AG04450 (cell line): Measurements from ENCODE around the gene EBF3. TPM values are rescaled to one million over a fixed set of nuclear protein-coding genes. Genes with fewer than 3 reads are reported as not detected.

ENCODE experiments used
- CTCF ChIA-PET: fragments of 300-600, 350-600 bp; formaldehyde crosslinking; extraction: SDS; loops from one replicate; lab custom pipeline; 2022; ENCODE audit warnings: antibody characterized with exemption, inconsistent platforms; lab: Charles Lee
- POLR2A ChIA-PET: fragments of 350-600 bp; formaldehyde crosslinking; extraction: SDS; loops from one replicate; lab custom pipeline; 2021; ENCODE audit warnings: antibody characterized with exemption, inconsistent platforms; lab: Yijun Ruan, JAX
- DNase-seq: peaks from one replicate; pipeline ENCODE4 v3.0.0-alpha.2; 2011; ENCODE audit warnings: low read depth, low spot score
- H3K27ac ChIP-seq: one replicate; pipeline ENCODE4 v1.5.1; 2012; ENCODE audit warnings: low read depth, low read length, control low read depth
- H3K27me3 ChIP-seq: one replicate; pipeline ENCODE4 v1.6.0; 2012; ENCODE audit warnings: low read length; ENCODE audit not compliant: control insufficient read depth, insufficient read depth
- H3K4me3 ChIP-seq: 2 replicates; pipeline ENCODE4 v1.5.1; 2011; ENCODE audit warnings: mild to moderate bottlenecking, low read depth, low read length, control low read depth
- H3K9me3 ChIP-seq: 2 replicates; pipeline ENCODE4 v1.5.1; 2012; ENCODE audit warnings: low read length; ENCODE audit not compliant: control insufficient read depth, insufficient read depth
- polyA plus RNA-seq: library from polyadenylated mRNA; depleted of rRNA; stranded (reverse); fragments of >200 nt; gene quantifications from 2 replicates; pipeline ENCODE4 v1.2.3, GENCODE V29; 2011
- TF ChIP-seq, protein P1 (sequence below): IDR thresholded peaks from 2 replicates; pipeline ENCODE4 v1.5.1; 2011; ENCODE audit warnings: low read depth, low read length, control low read depth, inconsistent platforms

EBF3 gene
- polyA plus RNA-seq, 1 experiment, result 0.01 TPM

DNA sequence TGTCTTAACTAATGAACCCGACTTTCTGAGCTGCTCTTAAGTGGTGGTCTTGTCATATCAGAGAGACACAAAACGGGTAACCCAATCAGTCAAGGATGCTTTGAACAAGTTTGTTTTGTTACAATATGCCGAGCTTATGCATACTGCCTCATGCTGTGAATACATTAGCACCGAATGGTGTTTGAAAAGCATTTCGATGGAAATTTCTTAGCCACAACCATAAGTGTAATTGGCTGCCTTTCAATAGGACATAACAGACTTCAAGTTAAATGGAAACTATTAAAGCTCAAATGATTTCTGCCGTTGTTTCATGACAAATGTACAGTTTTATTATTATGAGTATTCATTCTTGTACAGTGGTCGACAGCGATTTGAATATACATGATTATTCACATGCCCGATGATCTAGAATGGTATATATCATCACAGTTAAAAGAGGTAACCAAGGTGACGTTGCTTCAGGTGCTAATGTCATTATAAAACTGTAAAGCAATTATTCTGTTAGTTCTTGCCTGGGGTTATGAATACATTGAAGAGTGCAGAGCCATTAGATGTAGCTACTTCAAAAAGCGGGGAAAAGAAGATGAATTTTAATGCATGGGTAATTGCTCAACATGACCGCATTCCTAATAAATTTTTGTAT, 118.8 kb downstream of the EBF3 start:
- TF ChIP-seq, protein P1, sequence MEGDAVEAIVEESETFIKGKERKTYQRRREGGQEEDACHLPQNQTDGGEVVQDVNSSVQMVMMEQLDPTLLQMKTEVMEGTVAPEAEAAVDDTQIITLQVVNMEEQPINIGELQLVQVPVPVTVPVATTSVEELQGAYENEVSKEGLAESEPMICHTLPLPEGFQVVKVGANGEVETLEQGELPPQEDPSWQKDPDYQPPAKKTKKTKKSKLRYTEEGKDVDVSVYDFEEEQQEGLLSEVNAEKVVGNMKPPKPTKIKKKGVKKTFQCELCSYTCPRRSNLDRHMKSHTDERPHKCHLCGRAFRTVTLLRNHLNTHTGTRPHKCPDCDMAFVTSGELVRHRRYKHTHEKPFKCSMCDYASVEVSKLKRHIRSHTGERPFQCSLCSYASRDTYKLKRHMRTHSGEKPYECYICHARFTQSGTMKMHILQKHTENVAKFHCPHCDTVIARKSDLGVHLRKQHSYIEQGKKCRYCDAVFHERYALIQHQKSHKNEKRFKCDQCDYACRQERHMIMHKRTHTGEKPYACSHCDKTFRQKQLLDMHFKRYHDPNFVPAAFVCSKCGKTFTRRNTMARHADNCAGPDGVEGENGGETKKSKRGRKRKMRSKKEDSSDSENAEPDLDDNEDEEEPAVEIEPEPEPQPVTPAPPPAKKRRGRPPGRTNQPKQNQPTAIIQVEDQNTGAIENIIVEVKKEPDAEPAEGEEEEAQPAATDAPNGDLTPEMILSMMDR, result no peak

DNA sequence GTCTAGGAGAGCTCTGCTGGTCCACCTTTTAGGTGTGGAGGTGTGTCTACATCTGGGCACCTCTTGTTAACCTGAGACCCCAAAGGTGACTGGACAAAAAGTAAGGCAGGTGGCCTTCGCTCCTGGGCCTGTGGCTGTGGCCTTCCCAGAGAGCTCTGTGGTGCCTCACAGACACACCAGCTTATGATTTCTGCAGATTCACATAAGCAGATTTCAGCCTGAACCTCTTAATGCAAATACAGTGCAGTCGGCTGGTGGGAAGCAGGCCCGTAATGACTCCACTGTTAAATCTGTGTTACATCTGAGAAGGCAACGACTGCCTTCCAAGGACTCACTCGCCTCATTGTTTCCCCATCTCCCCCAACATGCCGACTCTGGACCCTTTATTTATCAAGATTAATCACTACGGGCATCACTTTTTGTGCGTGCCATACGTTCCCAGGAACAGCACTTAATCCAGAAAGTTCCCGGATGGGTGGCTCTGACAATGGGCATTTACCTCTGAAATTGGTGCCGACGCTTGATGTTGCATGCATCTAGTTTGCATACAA, 119.8 kb downstream of the EBF3 start:
- Histone ChIP-seq H3K27ac (peak overlapping the region; percentile 21), H3K27me3 (no peaks in the 10 kb centered on the region), H3K4me3 (no peak overlapping the region), H3K9me3 (peaks cover 61% of the 10 kb centered on the region)
- CTCF ChIA-PET, result no interaction called here
- POLR2A ChIA-PET, result no interaction called here
- DNase-seq, result no peak
- TF ChIP-seq, protein P1, result no peak

More for the DNA sequence above, 118.8 kb downstream of the EBF3 start:
- DNase-seq, result no peak
- ChIA-PET CTCF (no interaction called here), POLR2A (no interaction called here)
- Histone ChIP-seq H3K9me3 (peaks cover 60% of the 10 kb centered on the region), H3K4me3 (no peak overlapping the region), H3K27ac (no peak overlapping the region), H3K27me3 (no peaks in the 10 kb centered on the region)

DNA sequence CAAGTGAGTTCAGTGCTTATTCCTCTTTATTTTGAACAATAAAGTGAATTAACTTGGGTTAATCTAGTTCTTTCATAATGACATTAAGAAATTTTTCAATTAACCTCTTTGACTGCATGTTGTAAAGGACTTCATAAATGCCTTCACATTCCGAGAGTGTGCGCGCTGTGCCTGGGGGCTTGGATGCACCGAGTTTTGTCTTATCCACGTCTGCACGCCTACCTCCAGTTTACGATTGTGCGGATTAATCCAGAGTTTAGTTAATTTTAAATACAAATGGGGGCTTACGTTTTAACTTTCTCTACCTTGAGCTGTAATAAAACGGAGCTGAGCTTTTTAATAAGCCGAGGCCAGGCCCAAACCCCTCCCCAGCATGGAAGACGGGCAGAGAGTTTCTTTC, 120.4 kb downstream of the EBF3 start:
- POLR2A ChIA-PET, result no interaction called here
- TF ChIP-seq, protein P1, result no peak
- Histone ChIP-seq H3K27ac (no peak overlapping the region), H3K4me3 (no peak overlapping the region), H3K9me3 (peaks cover 63% of the 10 kb centered on the region), H3K27me3 (no peaks in the 10 kb centered on the region)
- CTCF ChIA-PET, result no interaction called here
- no peak for DNase-seq

DNA sequence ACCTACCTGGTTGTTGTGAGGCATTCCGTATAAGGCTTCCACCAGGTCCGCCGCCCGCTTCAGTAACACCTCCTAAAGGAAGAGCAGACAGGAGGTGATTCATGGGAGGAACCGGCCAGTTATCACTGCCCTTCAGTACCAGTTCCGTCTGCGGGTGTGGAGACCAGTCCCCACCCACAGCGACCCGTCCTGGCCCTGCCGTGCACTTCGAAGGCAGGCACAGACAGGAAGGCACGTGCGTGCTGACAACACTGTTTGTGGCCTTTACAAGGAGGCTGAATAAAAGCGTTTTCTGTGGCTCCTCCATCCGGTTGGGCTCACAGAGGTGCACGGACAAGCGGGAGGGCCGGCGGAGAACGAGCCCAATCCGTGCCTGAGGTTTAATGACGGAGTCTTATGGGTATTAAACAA, 120.9 kb downstream of the EBF3 start:
- TF ChIP-seq, protein P1, result no peak
- CTCF ChIA-PET, result no interaction called here
- no peak for DNase-seq
- H3K4me3 ChIP-seq, result no peak overlapping the region
- H3K27ac ChIP-seq, result no peak overlapping the region
- no peaks in the 10 kb centered on the region for H3K27me3 ChIP-seq
- peaks cover 68% of the 10 kb centered on the region for H3K9me3 ChIP-seq
- POLR2A ChIA-PET, result no interaction called here

DNA sequence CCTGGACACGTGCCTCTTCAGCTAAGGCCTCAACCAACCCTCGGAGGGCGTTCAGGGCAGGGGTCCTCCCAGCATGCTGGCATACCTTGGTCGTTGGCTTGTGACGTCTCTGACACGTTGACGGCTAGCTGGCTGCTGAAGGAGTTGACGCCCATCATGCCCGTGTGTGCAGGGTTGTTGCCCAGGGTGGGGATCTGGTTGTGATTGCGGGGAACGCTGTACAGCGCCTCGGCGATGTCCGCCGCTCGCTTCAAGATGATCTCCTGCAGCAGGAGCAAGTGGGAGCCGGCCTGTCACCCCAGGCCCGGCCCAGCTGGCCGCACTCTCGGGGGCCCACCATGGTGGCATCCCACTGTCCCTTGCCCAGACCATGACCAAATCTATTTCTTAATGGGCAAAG, 122.0 kb downstream of the EBF3 start:
- Histone ChIP-seq H3K27me3 (no peaks in the 10 kb centered on the region), H3K27ac (no peak overlapping the region), H3K4me3 (no peak overlapping the region), H3K9me3 (peaks cover 68% of the 10 kb centered on the region)
- POLR2A ChIA-PET, result no interaction called here
- CTCF ChIA-PET, result no interaction called here
- TF ChIP-seq, protein P1, result no peak
- no peak for DNase-seq
